Activated CD8-positive, alpha-beta memory T cell treated with anti-CD3 and anti-CD28 coated beads for 36 hours (primary cell): Measurements from ENCODE around the gene OAS2. TPM values are rescaled to one million over a fixed set of nuclear protein-coding genes. Genes with fewer than 3 reads are reported as not detected.

Experiments
- CTCF ChIA-PET: fragments of 350-600 bp; sonication (Branson Sonifier 250); formaldehyde crosslinking; loops from one replicate; lab custom pipeline; 2021; ENCODE audit warnings: antibody characterized with exemption; lab: Charles Lee
- POLR2A ChIA-PET: fragments of 350-600 bp; sonication (Branson Sonifier 250); formaldehyde crosslinking; loops from one replicate; lab custom pipeline; 2021; ENCODE audit warnings: antibody characterized with exemption; lab: Charles Lee
- total RNA-seq, 2 experiments: library from RNA; stranded (reverse); gene quantifications; one replicate each; pipeline ENCODE4 v1.2.3, GENCODE V29; 2021

OAS2 gene
- total RNA-seq, 2 experiments from 2014 or later: 44.7 to 51.9 TPM

DNA sequence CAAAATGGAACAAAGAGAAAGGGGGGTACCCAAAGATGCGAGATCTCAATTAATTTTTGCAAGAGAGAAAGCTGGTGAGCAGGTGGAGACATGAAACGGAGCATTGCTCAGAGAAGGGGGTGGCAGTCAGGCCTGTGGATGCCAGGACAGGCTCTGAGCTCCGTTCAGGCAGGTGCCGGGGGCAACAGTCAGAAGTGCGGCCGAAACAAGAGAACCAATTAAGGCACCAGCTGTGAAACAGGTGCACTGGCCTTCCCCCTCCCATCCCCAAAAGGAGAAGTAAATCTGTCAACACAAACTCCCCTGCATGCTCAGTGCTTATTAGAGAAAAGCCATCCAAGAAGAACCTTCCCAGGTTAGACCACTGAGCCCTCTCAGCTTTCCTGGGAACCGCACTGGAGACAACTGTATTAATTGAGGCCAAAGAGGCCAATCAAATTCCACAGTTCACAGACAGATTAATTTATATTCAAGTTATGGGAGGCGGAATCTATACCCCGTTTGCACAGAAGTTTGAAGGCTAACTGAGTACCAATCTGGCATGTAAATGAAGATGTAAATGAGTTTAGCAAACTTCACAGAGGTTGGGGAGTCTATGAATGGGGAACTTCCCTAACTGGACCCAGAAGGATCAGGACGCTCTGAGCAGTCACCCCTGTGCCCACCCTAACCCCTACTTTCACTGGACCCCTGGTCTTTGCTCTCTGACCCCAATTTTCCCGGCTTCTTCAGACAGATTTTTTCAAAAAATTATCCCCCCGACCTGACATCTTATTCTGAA is 20.9 kb downstream of the OAS2 start:
- CTCF ChIA-PET: no interaction called here
- POLR2A ChIA-PET: no interaction called here

DNA sequence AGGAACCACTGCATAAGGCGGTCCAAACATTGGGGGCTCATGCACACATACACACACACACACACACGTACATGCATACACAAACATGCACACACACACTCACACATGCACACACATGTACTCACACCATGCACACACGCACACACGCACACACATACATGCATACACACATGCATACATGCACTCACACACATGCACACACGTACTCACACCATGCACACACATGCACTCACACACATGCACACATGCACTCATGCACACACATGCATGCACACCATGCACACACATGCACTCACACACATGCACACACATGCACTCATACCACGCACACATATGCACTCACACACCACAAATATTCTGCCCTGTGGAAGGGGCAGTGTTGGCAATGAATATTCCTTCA is 22.1 kb downstream of the OAS2 start:
- ChIA-PET CTCF (no interaction called here), POLR2A (no interaction called here)

DNA sequence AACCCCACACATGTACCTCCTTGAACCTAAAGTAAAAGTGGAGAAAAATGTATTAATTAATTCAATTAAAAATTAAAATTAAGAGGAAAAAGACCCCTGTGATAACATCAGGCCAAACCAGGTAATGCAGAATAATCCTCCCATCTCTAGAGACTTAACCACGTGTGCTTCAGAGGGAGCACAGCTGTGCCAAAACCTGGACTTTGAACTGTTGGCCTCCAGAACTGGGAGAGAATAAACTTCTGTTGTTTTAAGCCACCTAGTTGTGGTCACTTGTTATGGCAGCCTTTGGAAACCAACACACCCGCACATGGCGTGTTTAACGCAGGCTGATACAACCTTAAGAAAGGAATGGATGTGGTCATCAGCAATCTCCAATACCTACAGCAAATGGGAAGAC is 23.8 kb downstream of the OAS2 start:
- POLR2A ChIA-PET: no interaction called here
- CTCF ChIA-PET: interaction anchor here (0.6 kb wide), 2 partner anchors 8 to 12 kb away, joined by 3 to 4 read pairs; no protein-coding TSS in a partner anchor

DNA sequence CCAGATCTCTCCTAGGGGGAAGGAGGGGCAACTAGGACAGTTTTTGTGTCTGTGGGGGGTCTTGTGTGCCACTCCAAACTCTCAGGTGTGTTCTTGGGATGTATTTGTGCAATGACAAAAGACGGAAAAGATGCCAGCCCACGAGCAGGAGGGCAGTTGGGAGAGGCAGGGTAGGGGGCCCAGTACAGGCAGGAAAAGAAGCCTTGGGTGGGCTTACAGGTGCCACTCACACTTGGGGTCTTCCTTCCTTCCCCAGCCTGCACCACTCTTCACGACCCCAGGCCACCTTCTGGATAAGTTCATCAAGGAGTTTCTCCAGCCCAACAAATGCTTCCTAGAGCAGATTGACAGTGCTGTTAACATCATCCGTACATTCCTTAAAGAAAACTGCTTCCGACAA is 24.4 kb downstream of the OAS2 start:
- POLR2A ChIA-PET: no interaction called here
- CTCF ChIA-PET: no interaction called here

DNA sequence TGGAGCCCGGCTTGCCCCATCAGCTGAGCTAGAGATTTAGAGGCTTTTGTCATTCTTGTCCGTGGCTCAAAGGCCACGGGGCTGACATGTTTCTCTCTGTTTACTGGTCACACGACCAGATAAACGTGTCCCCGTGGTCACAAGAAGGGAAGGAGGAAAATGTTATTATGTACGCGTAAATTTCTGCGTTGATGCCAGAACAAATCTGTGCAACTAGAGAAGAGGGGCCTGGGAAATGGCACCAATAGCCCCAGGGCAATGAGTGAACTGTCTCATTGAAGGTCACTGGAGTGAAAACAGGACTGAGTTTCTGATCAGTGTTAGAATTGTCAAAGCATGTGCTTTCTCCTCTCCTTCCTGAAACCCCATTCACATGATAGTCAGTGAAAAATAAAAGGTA is 25.3 kb downstream of the OAS2 start:
- ChIA-PET POLR2A (no interaction called here), CTCF (interaction anchor here (1.2 kb wide), 1 partner anchor 95 kb away, joined by 3 read pairs; no protein-coding TSS in a partner anchor)

DNA sequence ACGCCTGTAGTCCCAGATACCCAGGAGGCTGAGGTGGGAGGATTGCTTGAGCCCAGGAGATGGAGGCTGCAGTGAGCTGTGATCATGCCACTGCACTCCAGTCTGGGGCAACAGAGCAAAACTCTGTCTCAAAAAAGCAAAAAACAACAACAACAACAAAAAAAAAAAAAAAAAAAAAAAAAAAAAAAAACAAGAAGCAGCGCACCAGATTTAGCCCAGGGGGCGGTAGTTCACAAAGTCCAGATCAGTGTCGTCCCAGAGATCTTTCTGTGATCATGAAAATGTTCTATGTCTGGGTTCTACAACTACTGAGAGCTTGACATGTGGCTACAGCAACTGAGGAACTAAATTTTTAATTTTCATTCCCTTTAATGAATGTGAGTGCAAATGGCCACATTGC is 27.4 kb downstream of the OAS2 start:
- POLR2A ChIA-PET: no interaction called here
- CTCF ChIA-PET: interaction anchor here (0.7 kb wide), 1 partner anchor 173 kb away, joined by 3 read pairs; no protein-coding TSS in a partner anchor

DNA sequence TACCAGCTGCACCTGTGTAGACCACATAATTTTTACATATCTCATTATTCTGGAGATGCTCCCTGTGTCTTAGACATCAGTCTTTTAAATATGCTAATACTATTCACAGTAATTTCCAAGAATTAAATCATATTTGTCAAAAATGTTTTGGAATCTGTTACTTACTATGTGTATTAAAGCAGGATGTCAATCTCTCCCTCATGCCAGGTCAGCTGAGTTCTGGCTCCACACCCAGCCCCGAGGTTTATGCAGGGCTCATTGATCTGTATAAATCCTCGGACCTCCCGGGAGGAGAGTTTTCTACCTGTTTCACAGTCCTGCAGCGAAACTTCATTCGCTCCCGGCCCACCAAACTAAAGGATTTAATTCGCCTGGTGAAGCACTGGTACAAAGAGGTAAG is 27.9 kb downstream of the OAS2 start:
- CTCF ChIA-PET: no interaction called here
- POLR2A ChIA-PET: no interaction called here

DNA sequence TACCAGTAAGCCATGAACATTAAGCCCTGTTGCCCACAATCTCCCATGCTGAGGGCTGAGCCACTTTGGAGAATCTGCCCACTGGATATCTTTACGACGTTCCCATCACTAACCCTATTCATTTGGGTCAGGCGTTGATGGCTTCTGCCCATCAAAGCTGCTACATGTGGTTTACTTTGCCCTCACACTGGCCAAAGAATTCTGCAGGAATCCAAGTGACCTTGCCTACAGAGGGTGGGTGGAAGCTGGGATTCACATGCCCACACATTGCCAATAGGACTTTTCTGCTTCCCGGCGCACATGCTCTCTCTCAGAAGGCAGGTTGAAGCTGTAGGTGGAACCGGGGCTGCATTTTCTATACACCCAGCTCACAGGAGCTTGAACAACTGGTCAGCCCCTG is 28.3 kb downstream of the OAS2 start:
- CTCF ChIA-PET: no interaction called here
- POLR2A ChIA-PET: no interaction called here

DNA sequence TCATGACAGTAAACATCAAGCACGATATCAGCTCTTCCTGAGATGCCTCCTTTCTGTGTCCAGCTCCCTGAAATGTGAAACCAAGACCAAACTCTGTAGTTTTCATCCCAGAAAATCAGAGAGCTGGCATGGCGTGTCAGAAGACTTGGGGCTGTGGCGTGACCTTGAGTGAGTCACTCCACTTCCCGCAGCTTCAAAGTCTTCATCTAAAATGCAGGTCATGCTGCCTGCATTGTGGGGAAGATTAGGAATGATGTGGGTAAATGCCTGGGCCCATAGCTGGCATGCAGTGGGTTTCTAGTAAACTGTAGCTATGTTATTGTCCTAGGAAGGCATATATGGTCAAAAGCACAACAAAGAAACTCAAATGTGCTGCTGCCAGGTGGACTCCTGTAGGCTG is 28.8 kb downstream of the OAS2 start:
- CTCF ChIA-PET: no interaction called here
- POLR2A ChIA-PET: no interaction called here

DNA sequence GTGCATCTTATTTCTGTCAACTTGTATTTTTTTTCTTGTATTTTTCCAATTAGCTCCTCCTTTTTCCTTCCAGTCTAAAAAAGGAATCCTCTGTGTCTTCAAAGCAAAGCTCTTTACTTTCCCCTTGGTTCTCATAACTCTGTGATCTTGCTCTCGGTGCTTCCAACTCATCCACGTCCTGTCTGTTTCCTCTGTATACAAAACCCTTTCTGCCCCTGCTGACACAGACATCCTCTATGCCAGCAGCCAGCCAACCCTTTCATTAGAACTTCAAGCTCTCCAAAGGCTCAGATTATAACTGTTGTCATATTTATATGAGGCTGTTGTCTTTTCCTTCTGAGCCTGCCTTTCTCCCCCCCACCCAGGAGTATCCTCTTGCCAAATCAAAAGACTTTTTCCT is 32.4 kb downstream of the OAS2 start:
- ChIA-PET CTCF (interaction anchor here (0.6 kb wide), 1 partner anchor 9 kb away, joined by 3 read pairs; no protein-coding TSS in a partner anchor), POLR2A (no interaction called here)

DNA sequence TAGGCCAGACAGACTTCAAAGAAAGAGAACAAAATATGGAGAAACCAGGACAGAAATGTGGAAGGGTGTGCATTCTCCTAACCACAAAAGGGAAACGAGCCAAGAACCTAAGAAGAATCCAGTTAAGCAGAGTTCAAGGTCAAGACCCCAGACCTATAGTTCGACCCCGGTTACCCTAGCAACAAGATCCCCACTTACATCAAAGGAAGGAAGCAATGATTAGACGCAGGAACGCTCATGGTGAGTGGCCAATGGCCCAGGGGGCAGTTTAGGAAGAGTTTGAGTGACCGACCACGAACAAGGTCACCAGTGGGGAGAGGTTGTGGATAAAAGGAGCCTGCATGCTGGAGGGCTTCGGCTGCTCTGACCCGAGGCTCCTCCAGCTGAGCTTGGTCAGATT is 36.2 kb downstream of the OAS2 start:
- ChIA-PET POLR2A (no interaction called here), CTCF (no interaction called here)

DNA sequence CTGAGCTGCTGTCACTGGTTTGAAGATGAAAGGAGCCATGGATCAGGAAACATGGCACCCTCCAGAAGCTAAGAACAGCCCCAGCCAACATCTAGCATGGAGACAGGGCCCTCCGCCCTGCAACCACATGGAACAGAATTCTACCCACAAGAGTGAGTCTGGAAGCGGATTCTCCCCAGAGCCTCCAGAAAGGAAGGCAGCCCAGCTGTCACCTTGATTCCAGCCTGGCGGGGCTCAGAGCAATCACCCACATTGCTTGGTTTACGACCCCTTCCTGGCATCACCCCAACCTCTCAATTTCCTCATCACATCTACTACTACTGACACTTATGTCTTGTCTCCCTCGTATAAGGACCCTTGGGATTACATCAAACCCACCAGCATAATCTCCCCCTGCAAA is 38.5 kb downstream of the OAS2 start:
- ChIA-PET POLR2A (no interaction called here), CTCF (interaction anchor here (0.6 to 1.0 kb wide), 2 partner anchors 24 to 108 kb away, joined by 3 read pairs; no protein-coding TSS in a partner anchor)

DNA sequence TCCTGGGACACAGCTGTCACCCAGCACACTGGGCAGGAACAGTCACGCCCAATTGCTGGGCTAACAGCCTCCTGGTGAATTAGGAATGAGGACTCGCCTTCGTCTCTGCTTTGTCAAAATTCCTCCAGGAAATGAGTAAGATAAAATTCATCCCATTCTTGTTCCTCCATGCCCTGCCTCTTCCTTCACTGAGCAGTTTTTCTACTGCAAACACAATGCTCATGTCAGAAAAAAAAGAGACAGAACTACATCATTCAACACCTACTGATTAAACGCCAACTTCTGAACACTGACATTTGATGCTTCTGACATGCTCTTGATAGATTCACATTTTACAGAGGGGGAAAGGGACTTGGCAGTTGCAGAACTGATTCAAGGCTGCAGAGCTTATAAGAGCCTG is 40.7 kb downstream of the OAS2 start:
- ChIA-PET POLR2A (no interaction called here), CTCF (no interaction called here)

DNA sequence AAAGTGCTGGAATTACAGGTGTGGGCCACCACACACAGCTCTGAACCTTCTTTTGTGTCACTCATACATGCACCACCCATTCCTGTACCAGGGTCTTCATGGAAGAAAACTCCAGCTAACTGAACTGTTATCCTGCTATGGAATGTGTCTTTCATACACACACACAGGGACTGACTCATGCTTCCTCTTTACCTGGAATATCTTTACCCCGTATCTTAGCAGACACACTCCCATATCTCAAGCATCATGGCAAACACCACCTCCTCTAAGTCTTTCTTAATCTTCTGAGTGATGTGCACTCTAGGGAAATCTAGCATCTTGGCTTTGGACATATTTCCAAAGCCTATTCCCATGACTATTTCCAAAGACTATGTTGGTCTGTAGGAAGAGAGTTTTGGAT is 43.2 kb downstream of the OAS2 start:
- POLR2A ChIA-PET: no interaction called here
- CTCF ChIA-PET: interaction anchor here (1.3 kb wide), 1 partner anchor 11 kb away, joined by 4 read pairs; no protein-coding TSS in a partner anchor

DNA sequence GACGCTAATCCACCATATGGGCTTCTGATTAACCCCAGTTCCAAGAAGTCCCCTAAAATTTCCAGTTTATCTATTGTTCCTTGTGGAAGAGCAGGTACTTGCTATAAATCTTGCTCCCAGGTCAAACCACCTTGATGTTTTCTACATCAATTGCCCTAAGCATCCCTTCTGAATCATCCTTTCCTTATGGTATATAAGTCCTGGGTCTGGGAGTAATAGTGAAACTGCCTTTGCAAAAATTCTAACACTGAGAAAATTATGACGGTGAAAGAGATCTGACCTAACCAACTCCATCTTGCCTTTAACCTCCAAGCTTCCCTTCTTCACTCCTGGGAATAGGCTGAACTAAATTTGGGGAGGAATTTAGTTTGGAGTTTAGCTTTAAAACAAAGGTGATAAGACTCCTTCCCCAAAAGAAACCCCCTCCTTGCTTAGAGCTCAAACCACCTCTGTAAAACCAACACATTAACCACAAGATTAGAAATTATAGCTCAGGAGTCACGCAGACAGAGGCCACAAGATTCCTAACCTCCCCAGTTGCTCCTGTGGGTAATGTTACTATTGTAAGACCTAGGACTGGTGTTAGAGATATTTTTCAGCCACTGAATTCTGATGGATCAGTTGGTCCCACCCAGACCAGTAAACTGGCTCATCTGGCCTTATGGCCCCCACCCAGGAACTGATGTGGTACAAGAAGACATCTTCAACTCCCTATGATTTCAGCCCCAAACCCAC is 44.4 kb downstream of the OAS2 start:
- ChIA-PET POLR2A (interaction anchor here (0.5 kb wide), 1 partner anchor 199 kb away, joined by 3 read pairs; no protein-coding TSS in a partner anchor), CTCF (interaction anchor here (1.3 kb wide), 1 partner anchor 10 kb away, joined by 4 read pairs; no protein-coding TSS in a partner anchor)

DNA sequence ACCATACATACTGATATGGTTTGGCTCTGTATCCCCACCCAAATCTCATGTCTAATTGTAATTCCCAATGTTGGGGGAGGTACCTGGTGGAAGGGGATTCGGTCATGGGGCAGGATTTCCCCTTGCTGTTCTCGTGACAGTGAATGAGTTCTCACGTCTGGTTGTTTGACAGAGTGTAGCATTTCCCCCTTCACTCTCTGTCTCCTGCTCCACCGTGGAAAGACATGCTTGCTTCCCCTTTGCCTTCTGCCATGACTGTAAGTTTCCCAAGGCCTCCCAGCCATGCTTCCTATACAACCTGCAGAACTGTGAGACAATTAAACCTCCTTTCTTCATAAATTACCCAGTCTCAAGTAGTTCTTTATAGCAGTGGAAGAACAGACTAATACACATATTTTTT is 49.4 kb downstream of the OAS2 start:
- ChIA-PET CTCF (no interaction called here), POLR2A (no interaction called here)

DNA sequence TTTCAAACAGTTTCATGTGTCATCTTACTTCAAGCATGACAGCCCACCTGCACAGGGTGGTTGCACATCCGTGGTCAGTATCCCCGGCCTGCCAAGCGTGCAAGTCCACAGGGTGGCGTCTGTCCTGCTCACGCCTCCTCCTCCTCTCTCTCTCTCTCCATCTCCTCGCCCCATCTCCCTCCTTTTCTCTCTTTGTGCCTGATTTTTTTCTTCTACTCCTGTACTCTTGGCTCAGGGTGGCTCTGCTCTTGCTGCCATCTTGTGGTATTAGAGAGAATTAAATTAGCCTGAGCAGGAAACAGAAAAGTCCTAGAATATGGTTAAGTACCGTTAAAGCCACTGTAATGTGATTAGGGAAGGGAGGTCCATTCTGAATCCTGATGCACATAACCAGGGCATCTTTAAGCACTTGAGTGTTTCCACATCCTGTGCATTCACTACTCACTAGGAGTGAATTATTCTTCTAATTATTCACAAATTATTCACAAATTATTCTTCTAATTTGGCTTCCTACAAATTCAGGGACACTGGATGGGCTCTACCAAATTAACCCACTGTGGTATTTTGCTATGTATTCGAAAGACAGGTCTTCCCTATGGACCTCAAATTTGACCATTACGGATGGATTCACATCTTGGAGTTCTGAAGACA is 52.7 kb downstream of the OAS2 start:
- CTCF ChIA-PET: interaction anchor here (1.1 kb wide), 1 partner anchor 38 kb away, joined by 4 read pairs; no protein-coding TSS in a partner anchor
- POLR2A ChIA-PET: no interaction called here

DNA sequence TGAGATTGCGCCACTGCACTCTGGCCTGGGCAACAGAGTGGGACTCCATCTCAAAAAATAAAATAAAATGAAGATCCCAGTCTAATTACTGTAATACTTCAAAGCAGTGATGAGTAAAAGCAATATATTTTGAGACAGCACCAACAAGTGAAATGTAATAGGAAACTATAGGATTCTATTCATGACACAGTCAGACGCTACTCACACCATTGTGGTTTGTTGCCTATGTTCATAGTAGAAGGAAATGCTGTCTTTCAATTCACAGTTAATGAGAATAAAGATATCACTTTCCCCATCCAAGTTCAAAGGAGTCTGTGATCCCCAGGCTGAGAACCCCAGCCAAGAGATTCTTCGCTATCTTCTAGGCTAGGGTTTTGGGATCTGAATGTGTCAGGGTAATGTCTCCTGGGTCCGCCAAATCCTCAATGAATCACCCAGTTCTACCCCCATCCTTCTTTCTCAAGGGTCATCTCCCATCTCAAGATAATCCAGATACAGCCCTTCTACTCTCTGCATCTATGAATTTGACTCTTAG is 61.7 kb downstream of the OAS2 start:
- CTCF ChIA-PET: no interaction called here
- POLR2A ChIA-PET: no interaction called here

DNA sequence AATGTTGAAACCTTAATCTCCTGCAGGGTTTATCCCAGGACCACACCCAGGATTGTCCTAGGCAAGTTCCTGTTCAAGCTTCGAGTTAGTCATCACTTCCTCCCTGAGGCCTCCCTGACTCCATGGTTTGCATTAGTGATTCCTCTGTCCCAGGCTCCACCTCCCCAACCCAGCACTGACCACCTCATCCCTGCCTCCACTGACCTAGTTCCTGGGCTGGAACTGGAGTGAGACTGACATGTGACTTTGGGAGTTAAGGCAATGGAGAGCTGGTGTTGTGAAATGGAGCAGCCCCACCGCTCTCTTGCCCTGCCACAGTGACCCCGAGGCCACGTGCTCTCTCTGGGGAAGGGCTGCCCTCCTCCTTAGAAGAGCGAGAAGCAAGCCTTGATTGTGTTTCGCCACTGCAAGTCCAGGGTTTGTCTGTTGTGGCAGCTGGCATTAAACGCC is 62.4 kb downstream of the OAS2 start:
- ChIA-PET CTCF (no interaction called here), POLR2A (no interaction called here)

DNA sequence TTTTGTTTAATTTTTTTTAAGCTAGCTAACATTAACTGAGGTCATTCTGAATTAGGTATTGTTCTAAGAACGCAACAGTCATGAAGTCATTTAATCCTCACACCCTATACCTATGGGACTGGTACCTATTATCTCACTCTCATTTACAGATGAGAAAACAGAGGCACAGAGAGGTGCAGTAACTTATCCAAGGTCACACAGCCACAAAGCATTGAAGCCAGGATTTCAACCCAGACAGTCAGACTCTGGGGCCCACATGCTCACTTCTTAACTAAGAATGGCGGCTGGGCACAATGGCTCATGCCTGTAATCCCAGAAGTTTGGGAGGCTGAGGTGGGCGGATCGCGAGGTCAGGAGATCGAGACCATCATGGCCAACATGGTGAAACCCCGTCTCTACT is 63.2 kb downstream of the OAS2 start:
- ChIA-PET CTCF (no interaction called here), POLR2A (no interaction called here)
